Stimulated activated CD8-positive, alpha-beta memory T cell treated with anti-CD3 and anti-CD28 coated beads, Interleukin-4, amount 100 ng/mL, for 1 hour (primary cell): ENCODE data around the gene STK4.
"Not testable (repeated sequence)": the region's sequence is repeated elsewhere in the genome, so short reads cannot be mapped to it uniquely, and the experiment has no call there.

Experiments used
- DNase-seq, 2 donors: peaks; one replicate each; pipeline ENCODE4 v3.0.0-alpha.2; 2020; ENCODE audit warnings: low read depth in 2 of 2, low spot score in 1 of 2

STK4 gene

GRCh38 chr20:44981736-44982406 is 15.6 kb downstream of the STK4 start:
- DNase-seq = no peak

GRCh38 chr20:44983093-44983674 is 16.9 kb downstream of the STK4 start:
- no peak for DNase-seq

- no peak for DNase-seq
Observed at GRCh38 chr20:44988631-44989171, 22.4 kb downstream of the STK4 start.

- no peak for DNase-seq
Observed at GRCh38 chr20:44990425-44990824, 24.1 kb downstream of the STK4 start.

GRCh38 chr20:44990957-44991356 is 24.6 kb downstream of the STK4 start:
- DNase-seq = no peak

GRCh38 chr20:44993343-44993742 is 27.0 kb downstream of the STK4 start:
- DNase-seq = no peak

- DNase-seq = no peak
Observed at GRCh38 chr20:44997171-44997570, 30.9 kb downstream of the STK4 start.

GRCh38 chr20:44997668-44998067 is 31.4 kb downstream of the STK4 start:
- no peak for DNase-seq

GRCh38 chr20:45008521-45009049 is 42.3 kb downstream of the STK4 start:
- DNase-seq = no peak

- no peak for DNase-seq
Observed at GRCh38 chr20:45010399-45010828, 44.1 kb downstream of the STK4 start.

GRCh38 chr20:45011108-45011526 is 44.8 kb downstream of the STK4 start:
- no peak for DNase-seq

GRCh38 chr20:45012682-45013302 is 46.5 kb downstream of the STK4 start:
- DNase-seq = no peak

- not testable (repeated sequence) for DNase-seq
Observed at GRCh38 chr20:45014131-45014530, 47.8 kb downstream of the STK4 start.

- DNase-seq = no peak
Observed at GRCh38 chr20:45014671-45015415, 48.5 kb downstream of the STK4 start.

- no peak for DNase-seq
Observed at GRCh38 chr20:45016089-45016671, 49.9 kb downstream of the STK4 start.

- no peak for DNase-seq
Observed at GRCh38 chr20:45017281-45017680, 51.0 kb downstream of the STK4 start.

GRCh38 chr20:45017857-45018256 is 51.5 kb downstream of the STK4 start:
- no peak for DNase-seq

- DNase-seq = no peak
Observed at GRCh38 chr20:45019027-45019761, 52.9 kb downstream of the STK4 start.

GRCh38 chr20:45019762-45020123 is 53.4 kb downstream of the STK4 start:
- DNase-seq = no peak

- no peak for DNase-seq
Observed at GRCh38 chr20:45020236-45020886, 54.0 kb downstream of the STK4 start.
